Astrocyte (in vitro differentiated cells and primary cell): ENCODE measurements around the gene UACA. TPM values are rescaled to one million over a fixed set of nuclear protein-coding genes. Genes with fewer than 3 reads are reported as not detected.
"Not testable (repeated sequence)": the region's sequence is repeated elsewhere in the genome, so short reads cannot be mapped to it uniquely, and the experiment has no call there.

Source experiments
- DNase-seq: peaks from one replicate; pipeline ENCODE4 v3.0.0-alpha.2; 2010; ENCODE audit warnings: low read depth
- FAIRE-seq: peaks from 2 replicates; lab custom pipeline; 2011; peaks lifted over from hg19 to GRCh38; lab: Jason Lieb, UNC
- H2AFZ ChIP-seq: 2 replicates; pipeline ENCODE4 v1.6.0; 2012; ENCODE audit warnings: low read depth, low read length, inconsistent platforms
- H3K27ac ChIP-seq: 2 replicates; pipeline ENCODE4 v1.5.1; 2011; ENCODE audit warnings: low read depth, low read length, inconsistent platforms
- H3K27me3 ChIP-seq: 2 replicates; pipeline ENCODE4 v1.6.0; 2011; ENCODE audit warnings: low read length, inconsistent platforms; ENCODE audit not compliant: insufficient read depth
- H3K36me3 ChIP-seq: 2 replicates; pipeline ENCODE4 v1.5.1; 2011; ENCODE audit warnings: low read length, inconsistent platforms; ENCODE audit not compliant: insufficient read depth
- H3K4me1 ChIP-seq: 2 replicates; pipeline ENCODE4 v1.5.1; 2011; ENCODE audit warnings: low read length, inconsistent platforms; ENCODE audit not compliant: insufficient read depth
- H3K4me2 ChIP-seq: 2 replicates; pipeline ENCODE4 v1.6.0; 2012; ENCODE audit warnings: low read length, inconsistent platforms
- H3K4me3 ChIP-seq: 2 replicates; pipeline ENCODE4 v1.5.1; 2011; ENCODE audit warnings: low read depth, mild to moderate bottlenecking, low read length, inconsistent platforms; ENCODE audit not compliant: insufficient read depth
- H3K79me2 ChIP-seq: 2 replicates; pipeline ENCODE4 v1.6.0; 2012; ENCODE audit warnings: mild to moderate bottlenecking, low read length, inconsistent platforms; ENCODE audit not compliant: insufficient read depth
- H3K9ac ChIP-seq: 2 replicates; pipeline ENCODE4 v1.6.0; 2012; ENCODE audit warnings: mild to moderate bottlenecking, low read length, inconsistent platforms
- H3K9me3 ChIP-seq: 2 replicates; pipeline ENCODE4 v1.5.1; 2012; ENCODE audit warnings: low read depth, mild to moderate bottlenecking, low read length, inconsistent platforms; ENCODE audit not compliant: insufficient read depth
- H4K20me1 ChIP-seq: 2 replicates; pipeline ENCODE4 v1.6.0; 2012; ENCODE audit warnings: low read length, inconsistent platforms; ENCODE audit not compliant: insufficient read depth
- H3K27ac Mint-ChIP-seq: one replicate; pipeline ENCODE4 v1.8.0; 2021; ENCODE audit warnings: mild to moderate bottlenecking, mixed read lengths; ENCODE audit not compliant: unreplicated experiment
- H3K27me3 Mint-ChIP-seq: one replicate; pipeline ENCODE4 v1.8.0; 2021; ENCODE audit warnings: low read depth, mixed read lengths; ENCODE audit not compliant: unreplicated experiment
- H3K36me3 Mint-ChIP-seq: one replicate; pipeline ENCODE4 v1.8.0; 2021; ENCODE audit warnings: low read depth, mixed read lengths; ENCODE audit not compliant: unreplicated experiment
- H3K4me1 Mint-ChIP-seq: one replicate; pipeline ENCODE4 v1.8.0; 2021; ENCODE audit warnings: low read depth, mixed read lengths; ENCODE audit not compliant: unreplicated experiment
- H3K4me3 Mint-ChIP-seq: one replicate; pipeline ENCODE4 v1.8.0; 2021; ENCODE audit warnings: mild to moderate bottlenecking, moderate library complexity, mixed read lengths; ENCODE audit not compliant: unreplicated experiment
- H3K9me3 Mint-ChIP-seq: one replicate; pipeline ENCODE4 v1.8.0; 2021; ENCODE audit warnings: mild to moderate bottlenecking, mixed read lengths; ENCODE audit not compliant: unreplicated experiment
- EZH2 ChIP-seq: IDR thresholded peaks from 2 replicates; pipeline ENCODE4 v1.6.1; 2012; ENCODE audit warnings: mild to moderate bottlenecking, low read length, inconsistent platforms; ENCODE audit not compliant: insufficient read depth
- total RNA-seq: library from RNA; stranded (reverse); gene quantifications from 2 replicates; pipeline ENCODE4 v1.2.1, GENCODE V29; 2021
- TF ChIP-seq, protein P1 (sequence below): IDR thresholded peaks from 2 replicates; pipeline ENCODE4 v1.5.1; 2011; ENCODE audit warnings: low read depth, mild to moderate bottlenecking, inconsistent platforms, low read length, moderate library complexity; ENCODE audit not compliant: insufficient read depth

Gene UACA
- total RNA-seq, 1 donor from 2014 or later, result 168 TPM

DNA sequence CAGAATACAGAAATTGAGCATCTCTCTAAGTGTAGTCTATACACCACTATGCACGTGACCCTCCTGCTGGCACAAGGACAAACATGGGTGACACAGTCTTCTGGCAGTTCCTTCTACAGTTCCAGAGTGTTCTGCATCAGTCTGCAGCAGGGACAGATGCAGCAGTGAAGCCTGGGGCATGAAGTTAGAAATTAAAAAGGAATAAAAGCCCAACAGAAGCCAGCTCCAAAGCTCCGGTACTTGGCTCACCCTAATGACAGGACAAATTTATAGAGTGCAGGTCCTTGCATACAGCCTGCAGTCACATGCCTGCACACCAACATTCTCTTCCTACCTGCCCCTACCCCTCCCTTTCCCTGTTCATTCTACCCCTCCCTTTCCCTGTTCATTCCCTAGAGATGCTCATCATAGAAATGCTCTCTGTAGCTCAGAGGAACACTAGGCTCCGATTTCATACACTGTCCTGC lies 15.0 kb downstream of the UACA start:
- Histone ChIP-seq H4K20me1 (peaks cover 51% of the 10 kb centered on the region), H3K9me3 (no peaks in the 10 kb centered on the region), H3K9ac (no peak overlapping the region), H3K4me1 (no peaks in the 10 kb centered on the region), H3K27me3 (no peaks in the 10 kb centered on the region), H3K79me2 (peaks cover 87% of the 10 kb centered on the region), H3K4me3 (no peak overlapping the region), H2AFZ (no peak overlapping the region), H3K4me2 (no peak overlapping the region), H3K36me3 (no peaks in the 10 kb centered on the region), H3K27ac (no peak overlapping the region)
- H3K9me3 Mint-ChIP-seq, result no peaks in the 10 kb centered on the region
- H3K4me3 Mint-ChIP-seq, result no peak overlapping the region
- TF ChIP-seq, protein P1, sequence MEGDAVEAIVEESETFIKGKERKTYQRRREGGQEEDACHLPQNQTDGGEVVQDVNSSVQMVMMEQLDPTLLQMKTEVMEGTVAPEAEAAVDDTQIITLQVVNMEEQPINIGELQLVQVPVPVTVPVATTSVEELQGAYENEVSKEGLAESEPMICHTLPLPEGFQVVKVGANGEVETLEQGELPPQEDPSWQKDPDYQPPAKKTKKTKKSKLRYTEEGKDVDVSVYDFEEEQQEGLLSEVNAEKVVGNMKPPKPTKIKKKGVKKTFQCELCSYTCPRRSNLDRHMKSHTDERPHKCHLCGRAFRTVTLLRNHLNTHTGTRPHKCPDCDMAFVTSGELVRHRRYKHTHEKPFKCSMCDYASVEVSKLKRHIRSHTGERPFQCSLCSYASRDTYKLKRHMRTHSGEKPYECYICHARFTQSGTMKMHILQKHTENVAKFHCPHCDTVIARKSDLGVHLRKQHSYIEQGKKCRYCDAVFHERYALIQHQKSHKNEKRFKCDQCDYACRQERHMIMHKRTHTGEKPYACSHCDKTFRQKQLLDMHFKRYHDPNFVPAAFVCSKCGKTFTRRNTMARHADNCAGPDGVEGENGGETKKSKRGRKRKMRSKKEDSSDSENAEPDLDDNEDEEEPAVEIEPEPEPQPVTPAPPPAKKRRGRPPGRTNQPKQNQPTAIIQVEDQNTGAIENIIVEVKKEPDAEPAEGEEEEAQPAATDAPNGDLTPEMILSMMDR, result no peak
- no peak for TF ChIP-seq EZH2
- H3K27ac Mint-ChIP-seq, result no peak overlapping the region
- H3K4me1 Mint-ChIP-seq, result peaks cover 31% of the 10 kb centered on the region
- DNase-seq (no peak), FAIRE-seq (peak; percentile 43)
- peaks cover 3% of the 10 kb centered on the region for H3K36me3 Mint-ChIP-seq
- H3K27me3 Mint-ChIP-seq, result no peaks in the 10 kb centered on the region

GRCh38 chr15:70746598-70746997 lies 16.8 kb downstream of the UACA start:
- H3K4me1 Mint-ChIP-seq, result peaks cover 36% of the 10 kb centered on the region
- DNase-seq, H3K27ac Mint-ChIP-seq, H3K4me3 Mint-ChIP-seq, H3K27me3 Mint-ChIP-seq, H3K4me1 ChIP-seq, H3K36me3 Mint-ChIP-seq, FAIRE-seq, H3K4me3 ChIP-seq, H3K9me3 Mint-ChIP-seq, H3K27ac ChIP-seq, H3K36me3 ChIP-seq, H3K9ac ChIP-seq, H3K4me2 ChIP-seq, H3K9me3 ChIP-seq, H2AFZ ChIP-seq, H3K27me3 ChIP-seq: not testable (repeated sequence)
- H3K79me2 ChIP-seq, result peaks cover 87% of the 10 kb centered on the region
- peaks cover 45% of the 10 kb centered on the region for H4K20me1 ChIP-seq

- no peaks in the 10 kb centered on the region for H3K27me3 Mint-ChIP-seq
- Histone ChIP-seq H3K36me3 (no peaks in the 10 kb centered on the region), H3K79me2 (peaks cover 88% of the 10 kb centered on the region), H3K4me2 (peak overlapping the region; percentile 9), H4K20me1 (peaks cover 38% of the 10 kb centered on the region), H3K9ac (no peak overlapping the region), H3K27me3 (no peaks in the 10 kb centered on the region), H3K4me1 (peaks cover 12% of the 10 kb centered on the region), H3K9me3 (no peaks in the 10 kb centered on the region), H3K27ac (no peak overlapping the region), H3K4me3 (no peak overlapping the region), H2AFZ (no peak overlapping the region)
- H3K4me1 Mint-ChIP-seq, result peaks cover 39% of the 10 kb centered on the region
- DNase-seq, result peak; percentile 29
- no peak overlapping the region for H3K4me3 Mint-ChIP-seq
- no peaks in the 10 kb centered on the region for H3K9me3 Mint-ChIP-seq
- FAIRE-seq, result no peak
- no peak for TF ChIP-seq EZH2
- TF ChIP-seq, protein P1, result no peak
- no peaks in the 10 kb centered on the region for H3K36me3 Mint-ChIP-seq
- H3K27ac Mint-ChIP-seq, result no peak overlapping the region
Observed at GRCh38 chr15:70742928-70743327, 20.4 kb downstream of the UACA start.
